MCF 10A (cell line): ENCODE measurements around the gene PIEZO1. TPM values are rescaled to one million over a fixed set of nuclear protein-coding genes. Genes with fewer than 3 reads are reported as not detected.

Experiments
- BruUV-seq: library from RNA; stranded (reverse); fragments of 400-500 nt; replicated peaks from 2 replicates; lab custom pipeline; 2021; lab: Mats Ljungman, UMichigan
- CTCF ChIA-PET: fragments of 300-600 bp; sonication (Branson Sonifier 250); formaldehyde crosslinking; extraction: SDS; loops from one replicate; lab custom pipeline; 2021; ENCODE audit warnings: antibody characterized with exemption, inconsistent platforms; lab: Yijun Ruan, JAX
- POLR2A ChIA-PET: fragments of 300-600, 350-650 bp; sonication (Branson Sonifier 250); formaldehyde crosslinking; extraction: SDS; loops from one replicate; lab custom pipeline; 2020; ENCODE audit warnings: antibody characterized with exemption, inconsistent platforms; lab: Yijun Ruan, JAX
- DNase-seq: peaks from one replicate; pipeline ENCODE4 v3.0.0-alpha.2; 2018; ENCODE audit not compliant: unreplicated experiment
- H3K27ac Mint-ChIP-seq: one replicate; pipeline ENCODE4 v1.8.0; 2022; ENCODE audit warnings: mild to moderate bottlenecking, low read depth, mixed read lengths; ENCODE audit not compliant: unreplicated experiment
- H3K27me3 Mint-ChIP-seq: one replicate; pipeline ENCODE4 v1.8.0; 2022; ENCODE audit warnings: mixed read lengths; ENCODE audit not compliant: insufficient read depth, unreplicated experiment
- H3K36me3 Mint-ChIP-seq: one replicate; pipeline ENCODE4 v1.8.0; 2022; ENCODE audit warnings: mild to moderate bottlenecking, moderate library complexity, mixed read lengths; ENCODE audit not compliant: insufficient read depth, unreplicated experiment
- H3K4me1 Mint-ChIP-seq: one replicate; pipeline ENCODE4 v1.8.0; 2022; ENCODE audit warnings: mixed read lengths; ENCODE audit not compliant: insufficient read depth, unreplicated experiment
- H3K4me3 Mint-ChIP-seq: one replicate; pipeline ENCODE4 v1.8.0; 2022; ENCODE audit warnings: mild to moderate bottlenecking, moderate library complexity, mixed read lengths; ENCODE audit not compliant: unreplicated experiment
- H3K9me3 Mint-ChIP-seq: one replicate; pipeline ENCODE4 v1.8.0; 2022; ENCODE audit warnings: mixed read lengths; ENCODE audit not compliant: unreplicated experiment
- CTCF ChIP-seq: fragments of 200-600 bp; IDR thresholded peaks from one replicate; pipeline ENCODE4 v1.8.0; 2022; ENCODE audit warnings: antibody characterized with exemption, mild to moderate bottlenecking; ENCODE audit not compliant: unreplicated experiment
- intact Hi-C: fragments of 100-400 bp; cut with micrococcal nuclease; formaldehyde crosslinking; loops from 2 replicates; pipeline ENCODE4 v1.14.1; 2022
- total RNA-seq: library from RNA; stranded (reverse); gene quantifications from 2 replicates; pipeline ENCODE4 v1.2.3, GENCODE V29; 2022

Gene PIEZO1
- total RNA-seq, 1 experiment from 2014 or later = 193 TPM

GRCh38 chr16:88716601-88717001, 68.4 kb downstream of the PIEZO1 start:
- BruUV-seq = no TSS peak
- POLR2A ChIA-PET = no interaction called here
- no peak for TF ChIP-seq CTCF
- CTCF ChIA-PET = interaction anchor here (0.8 to 1.5 kb wide), 2 partner anchors 20 to 21 kb away, joined by 4 to 5 read pairs; no protein-coding TSS in a partner anchor
- Mint-ChIP-seq H3K27me3 (no peaks in the 10 kb centered on the region), H3K4me1 (no peaks in the 10 kb centered on the region), H3K27ac (no peak overlapping the region), H3K4me3 (no peak overlapping the region), H3K9me3 (no peaks in the 10 kb centered on the region), H3K36me3 (peaks cover 56% of the 10 kb centered on the region)
- intact Hi-C loops = no loop called here
- DNase-seq = no peak

- ChIA-PET CTCF (interaction anchor here (0.8 to 1.5 kb wide), 2 partner anchors 21 to 22 kb away, joined by 4 to 5 read pairs; no protein-coding TSS in a partner anchor), POLR2A (no interaction called here)
- Mint-ChIP-seq H3K36me3 (peaks cover 52% of the 10 kb centered on the region), H3K27ac (no peak overlapping the region), H3K4me3 (no peak overlapping the region), H3K27me3 (no peaks in the 10 kb centered on the region), H3K9me3 (no peaks in the 10 kb centered on the region), H3K4me1 (no peaks in the 10 kb centered on the region)
- no TSS peak for BruUV-seq
- no peak for TF ChIP-seq CTCF
- intact Hi-C loops = no loop called here
- DNase-seq = no peak
Observed at GRCh38 chr16:88716201-88716600, 68.8 kb downstream of the PIEZO1 start.

- ChIA-PET CTCF (interaction anchor here (1.5 kb wide), 1 partner anchor 22 kb away, joined by 5 read pairs; no protein-coding TSS in a partner anchor), POLR2A (interaction anchor here (0.7 kb wide), 1 partner anchor 55 kb away, joined by 3 read pairs; no protein-coding TSS in a partner anchor)
- H3K27me3 Mint-ChIP-seq = no peaks in the 10 kb centered on the region
- DNase-seq = no peak
- TF ChIP-seq CTCF = no peak
- intact Hi-C loops = no loop called here
- TSS peak; percentile 34 for BruUV-seq
- H3K27ac Mint-ChIP-seq = no peak overlapping the region
- no peaks in the 10 kb centered on the region for H3K9me3 Mint-ChIP-seq
- peaks cover 46% of the 10 kb centered on the region for H3K36me3 Mint-ChIP-seq
- no peak overlapping the region for H3K4me3 Mint-ChIP-seq
- H3K4me1 Mint-ChIP-seq = no peaks in the 10 kb centered on the region
Observed at GRCh38 chr16:88715312-88716190, 69.5 kb downstream of the PIEZO1 start.
